Mucosa of descending colon (tissue), 3 donors: ENCODE results near the gene MAB21L4. TPM values are rescaled to one million over a fixed set of nuclear protein-coding genes. Genes with fewer than 3 reads are reported as not detected.

Source experiments
- ATAC-seq: fragments of 200-7000 bp; cut with Tn5 transposase; one replicate; pipeline ENCODE4 v1.9.1; 2020; ENCODE audit warnings: mild to moderate bottlenecking, moderate library complexity
- DNase-seq, 3 donors: peaks; one replicate each; pipeline ENCODE4 v3.0.0-alpha.2; 2020
- H3K36me3 ChIP-seq: fragments of 200-600 bp; one replicate; pipeline ENCODE4 v1.8.0; 2021; ENCODE audit warnings: low read depth, mild to moderate bottlenecking
- H3K4me1 ChIP-seq: fragments of 200-600 bp; one replicate; pipeline ENCODE4 v1.8.0; 2021; ENCODE audit warnings: low read depth, mild to moderate bottlenecking
- H3K4me3 ChIP-seq: fragments of 200-600 bp; one replicate; pipeline ENCODE4 v1.8.0; 2021; ENCODE audit warnings: mild to moderate bottlenecking
- H3K9me3 ChIP-seq: fragments of 200-600 bp; one replicate; pipeline ENCODE4 v1.8.0; 2021; ENCODE audit warnings: mild to moderate bottlenecking
- CTCF ChIP-seq: fragments of 200-600 bp; IDR thresholded peaks from one replicate; pipeline ENCODE4 v1.8.0; 2022; ENCODE audit warnings: antibody characterized with exemption, mild to moderate bottlenecking
- intact Hi-C, 2 donors: fragments of 100-400 bp; cut with DNase I in 1 of 2; cut with micrococcal nuclease in 1 of 2; formaldehyde crosslinking; loops; one replicate each; pipeline versions ENCODE4 v1.11.0 to v1.11.1; 2022; cut with DNase I, micrococcal nuclease
- total RNA-seq, 3 donors: library from RNA; stranded (reverse); fragmentation: NEBNext Ultra II Directional in 2 of 3; extraction: Animal tissue kit (Norgen Biotek cat#: 25700) in 2 of 3; gene quantifications; one replicate each; pipeline versions ENCODE4 v1.2.1 to v1.2.4, GENCODE V29; 2021 to 2023
- donor health status: DM: no; HTN: no; CAD: no; lungs with moderate emphysema.
- donor health status: DM: no; HTN: no; CAD: no.
- donor health status: DM: no; HTN: yes; CAD: no.

MAB21L4 gene
- total RNA-seq, 3 donors from 2014 or later: 3.3 to 13.2 (median 8.1) TPM

- peak in 1 of 3 donors; percentile 36 for DNase-seq
- H3K36me3 ChIP-seq: no peaks in the 10 kb centered on the region
- no peak for TF ChIP-seq CTCF
- ATAC-seq: no peak
- intact Hi-C loops: no loop called here
- peaks cover 12% of the 10 kb centered on the region for H3K4me1 ChIP-seq
- no peaks in the 10 kb centered on the region for H3K9me3 ChIP-seq
- no peak overlapping the region for H3K4me3 ChIP-seq
Observed at GRCh38 chr2:240890691-240891090, 5.3 kb downstream of the MAB21L4 start.

- Histone ChIP-seq H3K4me1 (peaks cover 12% of the 10 kb centered on the region), H3K4me3 (no peak overlapping the region), H3K9me3 (no peaks in the 10 kb centered on the region), H3K36me3 (no peaks in the 10 kb centered on the region)
- intact Hi-C loops: no loop called here
- DNase-seq (peak; percentile 69 to 83 (median 71)), ATAC-seq (peak; percentile 90)
- no peak for TF ChIP-seq CTCF
Observed at GRCh38 chr2:240889601-240890560, 6.1 kb downstream of the MAB21L4 start.

DNA sequence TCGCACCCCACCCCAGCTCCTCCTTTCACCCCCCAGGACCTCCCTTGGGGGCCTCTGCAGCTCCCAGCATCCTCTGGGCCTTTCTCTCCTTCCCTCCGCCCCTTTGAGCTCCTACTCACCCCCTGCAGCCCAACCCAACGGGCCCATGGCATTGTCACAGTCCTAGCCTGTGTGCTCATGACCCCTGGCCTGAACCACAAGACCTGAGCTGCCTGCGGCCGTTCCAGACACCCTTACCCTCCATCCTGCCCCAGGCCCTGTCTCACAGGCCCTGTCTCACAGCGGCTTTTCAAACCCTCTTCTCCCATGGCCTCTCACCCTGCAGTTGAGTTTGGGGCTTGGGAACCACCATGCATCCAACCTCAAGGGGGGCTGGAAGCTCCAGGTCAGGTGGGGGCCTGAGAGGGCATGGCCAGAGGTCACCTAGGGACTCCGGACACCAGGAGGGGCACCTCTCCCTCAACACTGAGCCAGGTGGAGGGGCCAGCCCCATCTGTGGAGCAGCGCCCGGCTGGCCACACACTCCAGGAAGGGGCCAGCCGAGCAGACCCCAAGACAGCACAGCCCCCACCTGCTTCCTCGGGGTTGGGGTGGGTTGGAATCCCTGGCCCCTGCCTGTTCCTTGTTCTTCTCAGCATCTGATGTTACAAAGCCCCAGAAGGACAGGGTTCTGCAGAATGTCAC lies 6.9 kb downstream of the MAB21L4 start:
- Histone ChIP-seq H3K36me3 (no peaks in the 10 kb centered on the region), H3K4me1 (peaks cover 12% of the 10 kb centered on the region), H3K4me3 (no peak overlapping the region), H3K9me3 (no peaks in the 10 kb centered on the region)
- peak in 1 of 3 donors; percentile 31 for DNase-seq
- ATAC-seq: no peak
- intact Hi-C loops: no loop called here
- no peak for TF ChIP-seq CTCF

DNA sequence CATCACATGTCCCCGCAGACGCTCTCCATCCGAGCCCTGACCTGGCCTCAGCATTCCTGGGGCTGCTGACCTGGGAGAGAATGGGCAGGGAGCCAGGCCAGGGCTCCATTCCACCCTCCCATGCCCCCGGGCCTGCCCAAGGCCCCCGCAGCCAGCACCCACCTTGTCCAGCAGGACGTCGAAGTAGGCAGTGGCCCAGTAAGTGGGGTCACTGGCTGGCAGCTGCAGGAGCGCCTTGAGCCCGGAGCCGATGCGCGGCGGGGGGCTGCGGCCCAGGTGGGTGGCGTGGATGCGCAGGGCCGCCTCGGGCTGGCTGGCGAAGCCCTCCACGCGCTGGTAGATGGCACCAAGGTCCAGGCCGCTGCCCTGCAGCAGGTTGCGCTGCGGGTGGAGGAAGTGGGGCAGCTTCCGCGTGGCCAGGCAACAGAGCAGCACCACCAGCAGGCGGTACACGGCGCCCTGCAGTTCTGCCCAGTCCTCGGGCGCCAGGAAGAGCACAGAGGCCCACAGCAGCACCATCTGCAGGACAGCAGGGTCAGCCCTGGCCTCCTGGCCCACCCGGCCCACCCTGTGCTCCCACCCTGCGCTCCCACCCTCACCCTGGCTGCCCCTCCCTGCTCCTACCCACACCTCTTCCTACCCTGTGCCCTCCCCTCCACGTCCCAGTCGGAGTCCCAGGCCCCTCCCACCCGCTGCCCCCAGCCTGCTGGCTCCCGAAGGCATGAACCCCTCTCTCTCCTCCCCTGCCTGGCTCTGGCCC lies 7.6 kb downstream of the MAB21L4 start:
- intact Hi-C loops: no loop called here
- TF ChIP-seq CTCF: no peak
- Histone ChIP-seq H3K4me1 (peaks cover 12% of the 10 kb centered on the region), H3K36me3 (no peaks in the 10 kb centered on the region), H3K4me3 (no peak overlapping the region), H3K9me3 (no peaks in the 10 kb centered on the region)
- ATAC-seq (no peak), DNase-seq (peak in 2 of 3 donors; percentile 33 to 47)

GRCh38 chr2:240887631-240888030 lies 8.3 kb downstream of the MAB21L4 start:
- ATAC-seq (no peak), DNase-seq (no peak)
- Histone ChIP-seq H3K4me3 (no peak overlapping the region), H3K36me3 (no peaks in the 10 kb centered on the region), H3K9me3 (no peaks in the 10 kb centered on the region), H3K4me1 (peaks cover 12% of the 10 kb centered on the region)
- TF ChIP-seq CTCF: no peak
- intact Hi-C loops: no loop called here
